AG04449 (cell line): ENCODE results near the gene PRR12.

Experiments
- CTCF ChIA-PET: fragments of 350-600 bp; formaldehyde crosslinking; extraction: SDS; loops from one replicate; lab custom pipeline; 2021; ENCODE audit warnings: antibody characterized with exemption; lab: Yijun Ruan, JAX
- POLR2A ChIA-PET: fragments of 400-600, 350-600 bp; formaldehyde crosslinking; extraction: SDS; loops from one replicate; lab custom pipeline; 2020; ENCODE audit warnings: antibody characterized with exemption, inconsistent platforms; lab: Yijun Ruan, JAX
- DNase-seq: peaks from one replicate; pipeline ENCODE4 v3.0.0-alpha.2; 2010; ENCODE audit warnings: low read depth, low spot score
- H3K4me3 ChIP-seq: 2 replicates; pipeline ENCODE4 v1.5.1; 2011; ENCODE audit warnings: low read depth, mild to moderate bottlenecking, control low read depth, low read length
- CTCF ChIP-seq: IDR thresholded peaks from one replicate; pipeline ENCODE4 v1.5.1; 2011; ENCODE audit warnings: mild to moderate bottlenecking, moderate library complexity, low read length, control low read depth, inconsistent platforms; ENCODE audit not compliant: insufficient read depth; ENCODE audit errors: missing control alignments

The PRR12 gene

GRCh38 chr19:49645592-49645991, 54.6 kb downstream of the PRR12 start:
- TF ChIP-seq CTCF = no peak
- CTCF ChIA-PET = interaction anchor here (1.1 to 5.1 kb wide), 4 partner anchors 17 to 76 kb away, joined by 4 to 53 read pairs (median 4); no protein-coding TSS in a partner anchor
- DNase-seq = no peak
- POLR2A ChIA-PET = interaction anchor here (0.9 to 1.0 kb wide), 2 partner anchors 10 to 19 kb away, joined by 3 to 6 read pairs; no protein-coding TSS in a partner anchor
- no peak overlapping the region for H3K4me3 ChIP-seq

GRCh38 chr19:49645995-49646394, 55.0 kb downstream of the PRR12 start:
- DNase-seq = no peak
- CTCF ChIA-PET = interaction anchor here (1.1 to 5.1 kb wide), 4 partner anchors 17 to 76 kb away, joined by 4 to 53 read pairs (median 4); no protein-coding TSS in a partner anchor
- POLR2A ChIA-PET = no interaction called here
- no peak for TF ChIP-seq CTCF
- no peak overlapping the region for H3K4me3 ChIP-seq

- no peak for TF ChIP-seq CTCF
- no peak for DNase-seq
- POLR2A ChIA-PET = no interaction called here
- no peak overlapping the region for H3K4me3 ChIP-seq
- CTCF ChIA-PET = interaction anchor here (1.6 kb wide), 1 partner anchor 16 kb away, joined by 4 read pairs; no protein-coding TSS in a partner anchor
These were observed 55.6 kb downstream of the PRR12 start for GRCh38 chr19:49646586-49646985.

- ChIA-PET CTCF (no interaction called here), POLR2A (no interaction called here)
- H3K4me3 ChIP-seq = no peak overlapping the region
- DNase-seq = no peak
- no peak for TF ChIP-seq CTCF
These were observed 60.2 kb downstream of the PRR12 start for GRCh38 chr19:49651029-49651819.

- DNase-seq = no peak
- no peak for TF ChIP-seq CTCF
- ChIA-PET POLR2A (no interaction called here), CTCF (no interaction called here)
- H3K4me3 ChIP-seq = no peak overlapping the region
These were observed 61.0 kb downstream of the PRR12 start for GRCh38 chr19:49651820-49652550.
